Neuronal stem cell (in vitro differentiated cells): ENCODE results near the gene SMAD7.

Experiments used
- DNase-seq: peaks from one replicate; pipeline ENCODE4 v3.0.0-alpha.2; 2013; ENCODE audit warnings: low spot score
- H2AFZ ChIP-seq: one replicate; pipeline ENCODE4 v1.6.1; 2013; ENCODE audit warnings: mild to moderate bottlenecking, low read length, inconsistent platforms
- H2AK5ac ChIP-seq: 2 replicates; pipeline ENCODE4 v1.6.1; 2013; ENCODE audit warnings: low read depth, mild to moderate bottlenecking, inconsistent platforms, low read length, moderate library complexity, mixed read lengths
- H2BK120ac ChIP-seq: 2 replicates; pipeline ENCODE4 v1.6.1; 2013; ENCODE audit warnings: low read depth, mild to moderate bottlenecking, inconsistent platforms, low read length, moderate library complexity, mixed read lengths
- H2BK12ac ChIP-seq: one replicate; pipeline ENCODE4 v1.6.1; 2013; ENCODE audit warnings: low read length, inconsistent platforms
- H2BK15ac ChIP-seq: 2 replicates; pipeline ENCODE4 v1.6.1; 2013; ENCODE audit warnings: mild to moderate bottlenecking, low read length, inconsistent platforms, mixed read lengths
- H2BK5ac ChIP-seq: one replicate; pipeline ENCODE4 v1.6.1; 2013; ENCODE audit warnings: inconsistent platforms, mild to moderate bottlenecking, low read length, moderate library complexity
- H3K14ac ChIP-seq: one replicate; pipeline ENCODE4 v1.6.1; 2013; ENCODE audit warnings: low read length, inconsistent platforms
- H3K18ac ChIP-seq: 2 replicates; pipeline ENCODE4 v1.6.1; 2013; ENCODE audit warnings: low read length, inconsistent platforms
- H3K23ac ChIP-seq: 2 replicates; pipeline ENCODE4 v1.6.1; 2013; ENCODE audit warnings: low read depth, mild to moderate bottlenecking, mixed read lengths, low read length, inconsistent platforms; ENCODE audit not compliant: poor library complexity
- H3K27ac ChIP-seq: replicated peaks from 3 replicates; pipeline ENCODE4 v1.5.1; 2013; ENCODE audit warnings: low read length, inconsistent platforms
- H3K27me3 ChIP-seq, 3 experiments: 2 replicates each; pipeline ENCODE4 v1.6.1; 2013; ENCODE audit warnings: low read length in 3 of 3, mild to moderate bottlenecking in 2 of 3, inconsistent platforms in 1 of 3, low read depth in 1 of 3, mixed read lengths in 1 of 3, moderate library complexity in 1 of 3; ENCODE audit not compliant: control insufficient read depth in 3 of 3, insufficient read depth in 3 of 3
- H3K36me3 ChIP-seq, 2 donors: replicated peaks in 1 of 2; 2 replicates each; pipeline ENCODE4 v1.6.1; 2013; ENCODE audit warnings: low read length in 2 of 2; ENCODE audit not compliant: control insufficient read depth in 2 of 2, insufficient read depth in 2 of 2
- H3K4ac ChIP-seq: 2 replicates; pipeline ENCODE4 v1.6.1; 2013; ENCODE audit warnings: inconsistent platforms, mild to moderate bottlenecking, low read length, moderate library complexity
- H3K4me1 ChIP-seq, 2 donors: 1 replicate in 1 of 2; 2 replicates in 1 of 2; pipeline ENCODE4 v1.6.1; 2013; ENCODE audit warnings: low read length in 2 of 2, low read depth in 1 of 2; ENCODE audit not compliant: control insufficient read depth in 2 of 2, insufficient read depth in 1 of 2
- H3K4me2 ChIP-seq: one replicate; pipeline ENCODE4 v1.6.1; 2013; ENCODE audit warnings: mild to moderate bottlenecking, low read length, inconsistent platforms; ENCODE audit not compliant: insufficient read depth, poor library complexity, severe bottlenecking
- H3K4me3 ChIP-seq, 2 donors: 2 replicates each; pipeline ENCODE4 v1.5.1; 2013; ENCODE audit warnings: low read length in 2 of 2, mild to moderate bottlenecking in 2 of 2, inconsistent platforms in 1 of 2, moderate library complexity in 1 of 2
- H3K79me1 ChIP-seq: one replicate; pipeline ENCODE4 v1.6.1; 2013; ENCODE audit warnings: low read depth, mild to moderate bottlenecking, inconsistent platforms, low read length, moderate library complexity
- H3K9ac ChIP-seq: one replicate; pipeline ENCODE4 v1.6.1; 2013; ENCODE audit warnings: mild to moderate bottlenecking, low read depth, low read length, inconsistent platforms; ENCODE audit not compliant: poor library complexity
- H3K9me3 ChIP-seq, 2 donors: replicated peaks in 1 of 2; 2 replicates each; pipeline versions ENCODE3 to v1.6.1; 2013; ENCODE audit warnings: low read length in 2 of 2, mild to moderate bottlenecking in 2 of 2, inconsistent platforms in 1 of 2, low read depth in 1 of 2, mixed read lengths in 1 of 2, moderate library complexity in 1 of 2; ENCODE audit not compliant: control insufficient read depth in 2 of 2, insufficient read depth in 1 of 2
- H4K8ac ChIP-seq: one replicate; pipeline ENCODE4 v1.6.1; 2013; ENCODE audit warnings: low read depth, mild to moderate bottlenecking, inconsistent platforms, low read length, moderate library complexity
- H4K91ac ChIP-seq: one replicate; pipeline ENCODE4 v1.6.1; 2013; ENCODE audit warnings: low read length, low read depth, mild to moderate bottlenecking, inconsistent platforms; ENCODE audit not compliant: poor library complexity
- WGBS, 2 donors: extraction: QIAGEN DNeasy Blood & Tissue Kit; methylation state at CpG; one replicate each; pipeline ENCODE4 v1.1.7; 2013; ENCODE audit warnings: missing lambda C conversion rate in 2 of 2, mixed read lengths in 1 of 2; ENCODE audit not compliant: insufficient read length in 2 of 2, insufficient replicate concordance in 1 of 2; ENCODE audit errors: extremely low coverage in 2 of 2; 5-methylcytosine and 5-hydroxymethylcytosine counted together

The SMAD7 gene

GRCh38 chr18:48991319-48991660 is 40.5 kb upstream of the SMAD7 start:
- no peak overlapping the region for H4K8ac ChIP-seq
- H4K91ac ChIP-seq: no peak overlapping the region
- no peak overlapping the region for H3K4ac ChIP-seq
- no CpG with 5 or more reads among the region's 5 CpGs for WGBS, 2 donors
- H3K18ac ChIP-seq: peak overlapping the region; percentile 41
- no peak overlapping the region for H2BK5ac ChIP-seq
- H3K4me2 ChIP-seq: no peak overlapping the region
- no peak overlapping the region for H3K4me3 ChIP-seq
- H3K23ac ChIP-seq: no peak overlapping the region
- H2BK120ac ChIP-seq: no peak overlapping the region
- peak overlapping the region; percentile 8 for H2AK5ac ChIP-seq
- H2BK12ac ChIP-seq: no peak overlapping the region
- H3K4me1 ChIP-seq: peaks cover 14 to 19% of the 10 kb centered on the region in 2 donors
- no peaks in the 10 kb centered on the region for H3K36me3 ChIP-seq
- no peak overlapping the region for H3K27ac ChIP-seq
- H2BK15ac ChIP-seq: peak overlapping the region; percentile 14
- no peak overlapping the region for H3K9ac ChIP-seq
- no peaks in the 10 kb centered on the region for H3K9me3 ChIP-seq
- H2AFZ ChIP-seq: peak overlapping the region; percentile 11
- DNase-seq: no peak
- H3K14ac ChIP-seq: no peak overlapping the region
- H3K79me1 ChIP-seq: no peaks in the 10 kb centered on the region
- H3K27me3 ChIP-seq: peaks cover 0 to 12% (median 2%) of the 10 kb centered on the region in 3 experiments

GRCh38 chr18:48990481-48991318 is 39.9 kb upstream of the SMAD7 start:
- peak overlapping the region; percentile 51 for H2AFZ ChIP-seq
- no peak overlapping the region for H3K4me2 ChIP-seq
- no CpG with 5 or more reads among the region's 15 CpGs for WGBS, 2 donors
- H3K36me3 ChIP-seq: no peaks in the 10 kb centered on the region
- H2BK12ac ChIP-seq: no peak overlapping the region
- H3K9ac ChIP-seq: peak overlapping the region; percentile 61
- H3K18ac ChIP-seq: peak overlapping the region; percentile 79
- H3K14ac ChIP-seq: peak overlapping the region; percentile 42
- H3K4me3 ChIP-seq: no peak overlapping the region
- peak overlapping the region; percentile 22 for H2BK5ac ChIP-seq
- peak overlapping the region; percentile 20 for H2AK5ac ChIP-seq
- H4K8ac ChIP-seq: no peak overlapping the region
- no peaks in the 10 kb centered on the region for H3K79me1 ChIP-seq
- peak overlapping the region; percentile 42 for H3K4ac ChIP-seq
- no peak overlapping the region for H4K91ac ChIP-seq
- H2BK120ac ChIP-seq: no peak overlapping the region
- H3K27me3 ChIP-seq: peaks cover 0 to 12% (median 2%) of the 10 kb centered on the region in 3 experiments
- H3K27ac ChIP-seq: no peak overlapping the region
- no peak for DNase-seq
- peak overlapping the region; percentile 28 for H2BK15ac ChIP-seq
- H3K9me3 ChIP-seq: no peaks in the 10 kb centered on the region
- no peak overlapping the region for H3K23ac ChIP-seq
- H3K4me1 ChIP-seq: peaks cover 14 to 19% of the 10 kb centered on the region in 2 donors

- Histone ChIP-seq H3K27me3 (peaks cover 0 to 12% (median 2%) of the 10 kb centered on the region in 3 experiments), H3K27ac (no peak overlapping the region), H3K36me3 (no peaks in the 10 kb centered on the region), H3K4me1 (peaks cover 14 to 17% of the 10 kb centered on the region in 2 donors), H3K14ac (no peak overlapping the region), H3K9me3 (no peaks in the 10 kb centered on the region), H3K18ac (no peak overlapping the region), H2BK5ac (no peak overlapping the region), H3K4ac (no peak overlapping the region), H2BK15ac (no peak overlapping the region), H3K79me1 (no peaks in the 10 kb centered on the region), H2AFZ (no peak overlapping the region), H2BK12ac (no peak overlapping the region), H3K9ac (no peak overlapping the region), H3K4me3 (no peak overlapping the region), H4K8ac (no peak overlapping the region), H3K4me2 (no peak overlapping the region), H2BK120ac (no peak overlapping the region), H3K23ac (no peak overlapping the region), H2AK5ac (peak overlapping the region; percentile 20), H4K91ac (no peak overlapping the region)
- no peak for DNase-seq
- no CpG with 5 or more reads among the region's 16 CpGs for WGBS, 2 donors
Measured at GRCh38 chr18:48989304-48990303, 38.8 kb upstream of the SMAD7 start.
